GM12878 (cell line): ENCODE data around the gene RAI14. TPM values are rescaled to one million over a fixed set of nuclear protein-coding genes. Genes with fewer than 3 reads are reported as not detected.

Experiments
- ATAC-seq: fragments of 200-7000 bp; cut with Tn5 transposase; 3 replicates; pipeline ENCODE4 v1.9.1; 2020; ENCODE audit warnings: mild to moderate bottlenecking, moderate library complexity
- BruUV-seq: library from RNA; stranded (reverse); fragments of 400-500 nt; replicated peaks from 2 replicates; lab custom pipeline; 2021; lab: Mats Ljungman, UMichigan
- CTCF ChIA-PET: fragments of 300-600 bp; sonication (Branson Sonifier 250); formaldehyde crosslinking; extraction: SDS; loops from one replicate; lab custom pipeline; 2021; ENCODE audit warnings: inconsistent platforms; lab: Yijun Ruan, JAX
- POLR2A ChIA-PET: fragments of 350-600 bp; formaldehyde crosslinking; extraction: SDS; loops from one replicate; lab custom pipeline; 2021; ENCODE audit warnings: inconsistent platforms; lab: Charles Lee
- RAD21 ChIA-PET: fragments of 300-600 bp; sonication (Branson Sonifier 250); formaldehyde crosslinking; loops from one replicate; lab custom pipeline; 2023; ENCODE audit warnings: antibody characterized with exemption; ENCODE audit not compliant: unreplicated experiment; lab: Charles Lee
- SMC1A ChIA-PET: fragments of 300-600 bp; sonication (Branson Sonifier 250); formaldehyde crosslinking; loops from one replicate; lab custom pipeline; 2023; ENCODE audit not compliant: unreplicated experiment, uncharacterized antibody; lab: Charles Lee
- DNase-seq: peaks from one replicate; pipeline ENCODE4 v3.0.0-alpha.2; 2011; ENCODE audit warnings: low read depth, low spot score
- FAIRE-seq: peaks from 3 replicates; lab custom pipeline; 2011; peaks lifted over from hg19 to GRCh38; lab: Jason Lieb, UNC
- H2AFZ ChIP-seq: 2 replicates; pipeline ENCODE4 v1.6.0; 2011; ENCODE audit warnings: low read depth, low read length, control low read depth; ENCODE audit not compliant: control insufficient read depth
- H3K27ac ChIP-seq: 2 replicates; pipeline ENCODE4 v1.5.1; 2011; ENCODE audit warnings: control low read depth; ENCODE audit not compliant: control insufficient read depth, insufficient read depth
- H3K27me3 ChIP-seq, 2 experiments: replicated peaks in 1 of 2; 2 replicates each; pipeline versions ENCODE4 v1.6.0 to v1.6.1; 2011; ENCODE audit warnings: low read length in 1 of 2; ENCODE audit not compliant: control insufficient read depth in 2 of 2, insufficient read depth in 2 of 2
- H3K36me3 ChIP-seq, 2 experiments: 2 replicates each; pipeline ENCODE4 v1.5.1; 2011; ENCODE audit warnings: low read length in 1 of 2; ENCODE audit not compliant: control insufficient read depth in 2 of 2, insufficient read depth in 2 of 2
- H3K4me1 ChIP-seq: 2 replicates; pipeline ENCODE4 v1.6.1; 2011; ENCODE audit warnings: mild to moderate bottlenecking, low read length, moderate library complexity, mixed read lengths; ENCODE audit not compliant: control insufficient read depth, insufficient read depth
- H3K4me2 ChIP-seq: 2 replicates; pipeline ENCODE4 v1.6.0; 2011; ENCODE audit warnings: control low read depth; ENCODE audit not compliant: control insufficient read depth, insufficient read depth
- H3K4me3 ChIP-seq: fragments of 200-600 bp; sonication (generic); 2 replicates; pipeline ENCODE4 v1.5.1; 2016
- H3K79me2 ChIP-seq: 2 replicates; pipeline ENCODE4 v1.6.0; 2011; ENCODE audit warnings: low read length; ENCODE audit not compliant: control insufficient read depth, insufficient read depth
- H3K9ac ChIP-seq: 2 replicates; pipeline ENCODE4 v1.8.0; 2011; ENCODE audit warnings: low read length, control low read depth, mixed read lengths; ENCODE audit not compliant: control insufficient read depth, insufficient read depth
- H3K9me3 ChIP-seq: replicated peaks from 3 replicates; pipeline ENCODE4 v1.5.1; 2011; ENCODE audit warnings: mild to moderate bottlenecking, low read length; ENCODE audit not compliant: control insufficient read depth, insufficient read depth
- H4K20me1 ChIP-seq: 2 replicates; pipeline ENCODE4 v1.6.0; 2011; ENCODE audit not compliant: control insufficient read depth, insufficient read depth
- CEBPZ ChIP-seq: fragments of 150-350 bp; IDR thresholded peaks from 2 replicates; pipeline ENCODE4 v1.6.1; 2016; ENCODE audit warnings: low read depth, low read length
- CHD4 ChIP-seq: fragments of 200-600 bp; sonication (generic); IDR thresholded peaks from 2 replicates; pipeline ENCODE4 v1.6.1; 2016; ENCODE audit warnings: mild to moderate bottlenecking
- E2F4 ChIP-seq: IDR thresholded peaks from 2 replicates; pipeline ENCODE4 v1.6.1; 2012; ENCODE audit warnings: low read depth, low read length, improper control_type of control experiment
- E4F1 ChIP-seq: fragments of 450-650 bp; IDR thresholded peaks from 2 replicates; pipeline ENCODE4 v1.6.1; 2018; ENCODE audit warnings: borderline replicate concordance, mild to moderate bottlenecking; ENCODE audit not compliant: partially characterized antibody
- EP300 ChIP-seq, 2 experiments: fragments of 150-350 bp in 1 of 2; IDR thresholded peaks; 2 replicates each; pipeline ENCODE4 v1.6.1; 2011 to 2012; ENCODE audit warnings: low read depth in 2 of 2, low read length in 2 of 2, borderline replicate concordance in 1 of 2, improper control_type of control experiment in 1 of 2, inconsistent platforms in 1 of 2; ENCODE audit not compliant: control insufficient read depth in 1 of 2
- IKZF1 ChIP-seq: fragments of 450-650 bp; conservative IDR thresholded peaks from 2 replicates; pipeline ENCODE4 v1.6.1; 2017; ENCODE audit warnings: antibody characterized with exemption, mild to moderate bottlenecking
- JUNB ChIP-seq: IDR thresholded peaks from 2 replicates; pipeline ENCODE4 v1.6.1; 2016; ENCODE audit warnings: antibody characterized with exemption, mild to moderate bottlenecking
- KDM1A ChIP-seq: fragments of 200-600 bp; sonication (generic); IDR thresholded peaks from 2 replicates; pipeline ENCODE4 v1.6.1; 2016; ENCODE audit warnings: borderline replicate concordance
- MEF2A ChIP-seq: IDR thresholded peaks from 2 replicates; pipeline ENCODE4 v1.6.1; 2011; ENCODE audit warnings: low read depth, mild to moderate bottlenecking, low read length, moderate library complexity; ENCODE audit not compliant: insufficient read depth
- PBX3 ChIP-seq: IDR thresholded peaks from 2 replicates; pipeline ENCODE4 v1.6.1; 2011; ENCODE audit warnings: mild to moderate bottlenecking, low read depth, low read length, moderate library complexity; ENCODE audit not compliant: insufficient replicate concordance
- RAD51 ChIP-seq: fragments of 450-650 bp; IDR thresholded peaks from 2 replicates; pipeline ENCODE4 v1.6.1; 2016; ENCODE audit warnings: moderate library complexity, mild to moderate bottlenecking, inconsistent platforms
- RCOR1 ChIP-seq: conservative IDR thresholded peaks from 2 replicates; pipeline ENCODE4 v1.6.1; 2012; ENCODE audit warnings: low read depth, low read length, improper control_type of control experiment
- RELB ChIP-seq: fragments of 450-650 bp; IDR thresholded peaks from 2 replicates; pipeline ENCODE4 v1.6.1; 2017; ENCODE audit warnings: low read depth, mild to moderate bottlenecking, moderate library complexity
- YY1 ChIP-seq: IDR thresholded peaks from 2 replicates; pipeline ENCODE4 v1.6.1; 2011; ENCODE audit warnings: low read depth, mild to moderate bottlenecking, low read length
- ZSCAN29 ChIP-seq: fragments of 450-650 bp; IDR thresholded peaks from 2 replicates; pipeline ENCODE4 v1.6.1; 2017; ENCODE audit warnings: mild to moderate bottlenecking, moderate library complexity
- WGBS: methylation state at CpG from one replicate; pipeline ENCODE4 v1.1.6; 2016; ENCODE audit warnings: low lambda C conversion rate; ENCODE audit not compliant: insufficient replicate concordance, insufficient coverage; ENCODE audit errors: missing lambda C conversion rate; 5-methylcytosine and 5-hydroxymethylcytosine counted together
- in situ Hi-C: fragments of 300-500 bp; cut with MboI; formaldehyde crosslinking; loops from 9 replicates; pipeline ENCODE4 v1.14.3; 2018; ENCODE audit warnings: mixed read lengths
- intact Hi-C: fragments of 100-400 bp; cut with micrococcal nuclease; formaldehyde crosslinking; loops from one replicate; pipeline ENCODE4 v1.14.2; 2022; ENCODE audit not compliant: unreplicated experiment
- polyA plus RNA-seq, 11 experiments: library from polyadenylated mRNA; depleted of rRNA in 4 of 11; unstranded in 6 of 11; stranded (reverse) in 5 of 11; fragments of >200 nt; fragmentation: Nextera tagmentation in 4 of 11; fragmentation: Illumina TruSeq in 1 of 11; extraction: Ambion mirVana in 4 of 11; extraction: Trizol in 1 of 11; gene quantifications; 1 replicate in 1 of 11; 2 replicates in 10 of 11; pipeline versions ENCODE4 v1.2.1 to v1.2.3, GENCODE V29; 2011 to 2016; ENCODE audit warnings: inconsistent platforms in 2 of 11, missing spikeins in 2 of 11, low read depth in 1 of 11
- total RNA-seq, 4 experiments: library from RNA; depleted of rRNA in 3 of 4; stranded (reverse); fragments of >200 nt in 3 of 4; fragmentation: Illumina TruSeq in 1 of 4; extraction: Trizol in 1 of 4; gene quantifications; 2 replicates each; pipeline versions ENCODE4 v1.2.1 to v1.2.3, GENCODE V29; 2013 to 2021

The RAI14 gene
- total and polyA plus RNA-seq, 10 of the 15 experiments (the other 5 are each of a cell fraction or from before 2014, with no cell fraction given) = 0.18 to 4.6 (median 1.9) TPM

GRCh38 chr5:34813509-34813908, 157.4 kb downstream of the RAI14 start:
- in situ Hi-C loops (no loop called here), intact Hi-C loops (no loop called here)
- no peaks in the 10 kb centered on the region; a peak in 1 of 4 replicates for H3K27me3 ChIP-seq
- H2AFZ ChIP-seq = no peak overlapping the region
- SMC1A ChIA-PET = interaction anchor here (1.4 kb wide), 2 partner anchors 8 to 11 kb away, joined by 3 to 5 read pairs; no protein-coding TSS in a partner anchor
- RAD21 ChIA-PET = no interaction called here
- H4K20me1 ChIP-seq = no peaks in the 10 kb centered on the region
- ATAC-seq (no peak), DNase-seq (no peak), FAIRE-seq (no peak)
- no peaks in the 10 kb centered on the region for H3K9me3 ChIP-seq
- 28% methylated on average over 3 of the region's 3 CpGs for WGBS
- H3K9ac ChIP-seq = no peak overlapping the region
- CTCF ChIA-PET = interaction anchor here (2.1 kb wide), 1 partner anchor 9 kb away, joined by 6 read pairs; no protein-coding TSS in a partner anchor
- BruUV-seq = no TSS peak
- no peak overlapping the region for H3K4me3 ChIP-seq
- H3K4me1 ChIP-seq = no peaks in the 10 kb centered on the region
- H3K27ac ChIP-seq = no peak overlapping the region
- H3K36me3 ChIP-seq = no peaks in the 10 kb centered on the region
- no peak overlapping the region for H3K4me2 ChIP-seq
- POLR2A ChIA-PET = no interaction called here
- no peaks in the 10 kb centered on the region for H3K79me2 ChIP-seq
- TF ChIP-seq EP300 (IDR thresholded peaks at IDR 0.05; ENCODE audit: borderline replicate concordance in 1 of 2, control insufficient read depth in 1 of 2, low read depth in 2 of 2, low read length in 2 of 2) (no peak), E4F1 (no peak), ZSCAN29 (no peak), YY1 (no peak), JUNB (no peak), CEBPZ (no peak), RAD51 (no peak), IKZF1 (no peak), RELB (no peak), CHD4 (no peak), MEF2A (no peak), PBX3 (no peak), E2F4 (no peak), RCOR1 (no peak), KDM1A (no peak)
